Measurements from ENCODE around the gene WDR1.

DNA sequence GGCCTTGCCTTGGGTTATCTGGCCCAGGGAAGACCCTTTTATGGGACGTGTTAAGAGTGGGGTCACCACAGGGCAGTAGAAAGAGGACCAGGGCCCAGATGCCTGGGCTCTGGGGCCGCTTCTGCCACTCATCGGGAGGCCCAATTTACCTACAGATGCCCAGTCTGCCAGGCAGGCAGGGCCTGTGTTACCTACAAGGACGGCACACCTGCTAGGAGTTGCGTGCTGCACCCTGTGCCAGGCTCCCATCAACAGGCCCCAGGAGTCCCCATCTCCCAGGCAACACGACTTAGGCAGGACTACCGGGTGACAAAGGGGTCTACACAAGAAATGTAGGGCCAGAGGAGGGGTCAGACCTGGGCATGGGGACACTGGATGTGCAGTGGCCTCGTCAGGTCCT, 34.6 kb downstream of the WDR1 start:
- TF ChIP-seq, protein P1, sequence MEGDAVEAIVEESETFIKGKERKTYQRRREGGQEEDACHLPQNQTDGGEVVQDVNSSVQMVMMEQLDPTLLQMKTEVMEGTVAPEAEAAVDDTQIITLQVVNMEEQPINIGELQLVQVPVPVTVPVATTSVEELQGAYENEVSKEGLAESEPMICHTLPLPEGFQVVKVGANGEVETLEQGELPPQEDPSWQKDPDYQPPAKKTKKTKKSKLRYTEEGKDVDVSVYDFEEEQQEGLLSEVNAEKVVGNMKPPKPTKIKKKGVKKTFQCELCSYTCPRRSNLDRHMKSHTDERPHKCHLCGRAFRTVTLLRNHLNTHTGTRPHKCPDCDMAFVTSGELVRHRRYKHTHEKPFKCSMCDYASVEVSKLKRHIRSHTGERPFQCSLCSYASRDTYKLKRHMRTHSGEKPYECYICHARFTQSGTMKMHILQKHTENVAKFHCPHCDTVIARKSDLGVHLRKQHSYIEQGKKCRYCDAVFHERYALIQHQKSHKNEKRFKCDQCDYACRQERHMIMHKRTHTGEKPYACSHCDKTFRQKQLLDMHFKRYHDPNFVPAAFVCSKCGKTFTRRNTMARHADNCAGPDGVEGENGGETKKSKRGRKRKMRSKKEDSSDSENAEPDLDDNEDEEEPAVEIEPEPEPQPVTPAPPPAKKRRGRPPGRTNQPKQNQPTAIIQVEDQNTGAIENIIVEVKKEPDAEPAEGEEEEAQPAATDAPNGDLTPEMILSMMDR (IDR thresholded peaks at IDR 0.05 in 4 of 5, conservative IDR thresholded peaks at IDR 0.05 in 1 of 5) = no peak
- TF ChIP-seq POLR2A (IDR thresholded peaks at IDR 0.05) = no peak
